ENCODE measurements around the gene CHIA.

DNA sequence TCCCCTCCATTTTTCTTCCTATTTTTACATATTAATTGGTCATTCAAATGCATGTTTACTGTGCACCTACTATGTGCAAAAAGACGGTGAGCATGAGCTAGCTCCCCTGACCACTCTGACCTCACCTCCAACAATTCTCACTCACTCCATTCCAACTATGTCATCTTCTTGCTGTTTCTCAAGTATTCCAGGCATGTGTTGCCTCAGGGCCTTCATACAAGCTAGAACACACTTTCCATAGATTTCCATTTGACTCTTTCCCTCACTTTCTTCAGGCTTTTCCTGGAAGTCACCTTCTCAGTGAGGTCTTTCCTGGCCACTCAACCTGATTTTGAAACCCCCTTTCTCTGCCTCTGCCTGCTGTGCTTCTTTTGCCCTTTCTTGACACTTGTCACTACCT, 32.6 kb downstream of the CHIA start:
- TF ChIP-seq POLR2AphosphoS5 (IDR thresholded peaks at IDR 0.05; ENCODE audit: borderline replicate concordance, low read depth, low read length): no peak
- no peak for TF ChIP-seq EZH2 (IDR thresholded peaks at IDR 0.05)
- no peak for TF ChIP-seq FOXP2 (optimal IDR thresholded peaks at IDR 0.05; ENCODE audit: control extremely low read depth, extremely low read length, insufficient read depth)

All from SK-N-MC (cell line).